NCI-H1105 (cell line): ENCODE data around the gene PABPC1L.

Experiments used
- DNase-seq: peaks from one replicate; lab custom pipeline; 2025; lab: John Stamatoyannopoulos, UW

The PABPC1L gene

GRCh38 chr20:44942264-44942973 is 32.6 kb downstream of the PABPC1L start:
- no peak for DNase-seq

- no peak for DNase-seq
These were observed 34.0 kb downstream of the PABPC1L start for GRCh38 chr20:44943828-44944227.

- DNase-seq = no peak
These were observed 35.4 kb downstream of the PABPC1L start for GRCh38 chr20:44945261-44945660.

GRCh38 chr20:44946271-44946852 is 36.5 kb downstream of the PABPC1L start:
- no peak for DNase-seq

GRCh38 chr20:44948107-44948506 is 38.2 kb downstream of the PABPC1L start:
- no peak for DNase-seq

GRCh38 chr20:44948513-44948912 is 38.7 kb downstream of the PABPC1L start:
- no peak for DNase-seq

GRCh38 chr20:44950368-44950767 is 40.5 kb downstream of the PABPC1L start:
- DNase-seq = no peak

GRCh38 chr20:44952731-44953130 is 42.9 kb downstream of the PABPC1L start:
- no peak for DNase-seq

- DNase-seq = no peak
These were observed 44.4 kb downstream of the PABPC1L start for GRCh38 chr20:44954211-44954610.

GRCh38 chr20:44955270-44955669 is 45.4 kb downstream of the PABPC1L start:
- no peak for DNase-seq

- no peak for DNase-seq
These were observed 46.5 kb downstream of the PABPC1L start for GRCh38 chr20:44956410-44956809.

GRCh38 chr20:44958276-44958675 is 48.4 kb downstream of the PABPC1L start:
- DNase-seq = no peak

- DNase-seq = no peak
These were observed 49.3 kb downstream of the PABPC1L start for GRCh38 chr20:44959082-44959637.

- DNase-seq = no peak
These were observed 49.8 kb downstream of the PABPC1L start for GRCh38 chr20:44959638-44960102.

GRCh38 chr20:44960103-44960852 is 50.4 kb downstream of the PABPC1L start, which contains the start of gene TOMM34:
Gene TOMM34 (minus strand): TSS chr20:44960397. CDS start chr20:44960333, 64 bp downstream.
- peak; percentile 97 for DNase-seq

- no peak for DNase-seq
These were observed 51.4 kb downstream of the PABPC1L start for GRCh38 chr20:44961011-44961869.

- DNase-seq = no peak
These were observed 52.0 kb downstream of the PABPC1L start for GRCh38 chr20:44961870-44962267.

- DNase-seq = no peak
These were observed 52.6 kb downstream of the PABPC1L start for GRCh38 chr20:44962483-44962882.

GRCh38 chr20:44963325-44964215 is 53.7 kb downstream of the PABPC1L start:
- DNase-seq = no peak

GRCh38 chr20:44965651-44966029 is 55.8 kb downstream of the PABPC1L start:
- no peak for DNase-seq
